Loucy (cell line): Measurements from ENCODE around the gene GUF1.

Source experiments
- H2AFZ ChIP-seq: fragments of 200-600 bp; sonication (generic); 2 replicates; pipeline ENCODE4 v1.6.0; 2016; ENCODE audit warnings: antibody characterized with exemption, mild to moderate bottlenecking, low read length, moderate library complexity
- H3F3A ChIP-seq: fragments of 200-600 bp; 2 replicates; pipeline ENCODE4 v1.6.0; 2016; ENCODE audit warnings: antibody characterized with exemption, low read depth, mild to moderate bottlenecking
- H3K27me3 ChIP-seq: fragments of 200-600 bp; sonication (generic); 2 replicates; pipeline ENCODE4 v1.6.1; 2014; ENCODE audit warnings: low read length, mild to moderate bottlenecking; ENCODE audit not compliant: insufficient read depth, poor library complexity, severe bottlenecking
- H3K36me3 ChIP-seq: fragments of 200-600 bp; sonication (generic); 2 replicates; pipeline ENCODE4 v1.6.1; 2016; ENCODE audit warnings: low read length; ENCODE audit not compliant: insufficient read depth
- H3K4me1 ChIP-seq: fragments of 200-600 bp; sonication (generic); 2 replicates; pipeline ENCODE4 v1.5.1; 2014; ENCODE audit warnings: low read length, mild to moderate bottlenecking; ENCODE audit not compliant: insufficient read depth, poor library complexity, severe bottlenecking
- H3K4me2 ChIP-seq: fragments of 200-600 bp; sonication (generic); 2 replicates; pipeline ENCODE4 v1.6.0; 2014; ENCODE audit warnings: antibody characterized with exemption, low read length, low read depth, mild to moderate bottlenecking; ENCODE audit not compliant: poor library complexity, severe bottlenecking
- H3K4me3 ChIP-seq: fragments of 200-600 bp; sonication (generic); 2 replicates; pipeline ENCODE4 v1.5.1; 2014; ENCODE audit warnings: low read length, mild to moderate bottlenecking, mixed read lengths; ENCODE audit not compliant: poor library complexity, severe bottlenecking
- H3K79me2 ChIP-seq: fragments of 200-600 bp; sonication (generic); 2 replicates; pipeline ENCODE4 v1.6.1; 2014; ENCODE audit warnings: low read length; ENCODE audit not compliant: insufficient read depth
- H3K9ac ChIP-seq: fragments of 200-600 bp; sonication (generic); 2 replicates; pipeline ENCODE4 v1.6.0; 2014; ENCODE audit warnings: mild to moderate bottlenecking, low read depth, low read length, moderate library complexity; ENCODE audit not compliant: poor library complexity, severe bottlenecking
- H3K9me2 ChIP-seq: fragments of 200-600 bp; sonication (generic); replicated peaks from 2 replicates; pipeline ENCODE4 v1.6.1; 2016; ENCODE audit warnings: low read depth, low read length, mixed read lengths
- H3K9me3 ChIP-seq: fragments of 200-600 bp; sonication (generic); 2 replicates; pipeline ENCODE4 v1.6.1; 2014; ENCODE audit warnings: mild to moderate bottlenecking, antibody characterized with exemption, low read length, low read depth; ENCODE audit not compliant: insufficient read depth
- H4K20me1 ChIP-seq: fragments of 200-600 bp; sonication (generic); 2 replicates; pipeline ENCODE4 v1.6.0; 2014; ENCODE audit warnings: antibody characterized with exemption, low read length, mild to moderate bottlenecking; ENCODE audit not compliant: insufficient read depth, poor library complexity, severe bottlenecking
- CTCF ChIP-seq: fragments of 200-600 bp; sonication (generic); conservative IDR thresholded peaks from 2 replicates; pipeline ENCODE4 v1.5.1; 2014; ENCODE audit warnings: mild to moderate bottlenecking, antibody characterized with exemption, low read length
- EZH2phosphoT487 ChIP-seq: fragments of 200-600 bp; IDR thresholded peaks from 2 replicates; pipeline ENCODE4 v1.6.1; 2018; ENCODE audit warnings: antibody characterized with exemption, mild to moderate bottlenecking, moderate library complexity, borderline replicate concordance

GUF1 gene

GRCh38 chr4:44674471-44674870, 3.7 kb upstream of the GUF1 start:
- Histone ChIP-seq H3K36me3 (no peaks in the 10 kb centered on the region), H2AFZ (no peak overlapping the region), H3K4me3 (no peak overlapping the region), H3K27me3 (no peaks in the 10 kb centered on the region), H3K79me2 (peaks cover 12% of the 10 kb centered on the region), H3K9ac (no peak overlapping the region), H3F3A (no peaks in the 10 kb centered on the region), H3K4me2 (no peak overlapping the region), H3K9me3 (no peaks in the 10 kb centered on the region), H3K4me1 (peaks cover 17% of the 10 kb centered on the region), H4K20me1 (peaks cover 8% of the 10 kb centered on the region), H3K9me2 (no peaks in the 10 kb centered on the region)
- TF ChIP-seq EZH2phosphoT487 (no peak), CTCF (peak; percentile 41)

DNA sequence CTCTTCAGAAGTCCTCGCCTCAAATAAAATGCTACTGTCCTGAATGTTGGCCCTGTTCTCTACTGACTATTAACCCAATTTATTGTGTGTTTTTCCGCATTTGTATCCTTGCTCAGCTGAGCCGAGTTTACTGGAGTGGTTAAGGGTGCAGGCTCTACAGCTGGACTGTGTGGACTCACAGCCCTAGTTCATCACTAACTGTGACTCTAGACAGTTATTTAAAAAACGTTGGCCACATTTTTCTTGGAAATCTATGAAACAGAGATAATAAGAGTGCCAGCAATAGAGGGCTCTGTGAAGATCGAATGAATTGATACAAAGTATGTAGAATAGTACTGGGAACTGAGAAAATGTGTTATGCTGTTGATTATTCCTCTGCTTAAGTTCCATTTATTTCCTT, 2.9 kb upstream of the GUF1 start:
- Histone ChIP-seq H3K4me3 (no peak overlapping the region), H3K79me2 (peaks cover 21% of the 10 kb centered on the region), H3F3A (no peaks in the 10 kb centered on the region), H3K9me2 (no peaks in the 10 kb centered on the region), H3K36me3 (no peaks in the 10 kb centered on the region), H3K4me1 (peaks cover 25% of the 10 kb centered on the region), H3K4me2 (no peak overlapping the region), H3K27me3 (no peaks in the 10 kb centered on the region), H3K9me3 (no peaks in the 10 kb centered on the region), H4K20me1 (peaks cover 17% of the 10 kb centered on the region), H3K9ac (no peak overlapping the region), H2AFZ (peak overlapping the region; percentile 24; the same call in 1 of the 2 replicates)
- TF ChIP-seq CTCF (no peak), EZH2phosphoT487 (no peak)

DNA sequence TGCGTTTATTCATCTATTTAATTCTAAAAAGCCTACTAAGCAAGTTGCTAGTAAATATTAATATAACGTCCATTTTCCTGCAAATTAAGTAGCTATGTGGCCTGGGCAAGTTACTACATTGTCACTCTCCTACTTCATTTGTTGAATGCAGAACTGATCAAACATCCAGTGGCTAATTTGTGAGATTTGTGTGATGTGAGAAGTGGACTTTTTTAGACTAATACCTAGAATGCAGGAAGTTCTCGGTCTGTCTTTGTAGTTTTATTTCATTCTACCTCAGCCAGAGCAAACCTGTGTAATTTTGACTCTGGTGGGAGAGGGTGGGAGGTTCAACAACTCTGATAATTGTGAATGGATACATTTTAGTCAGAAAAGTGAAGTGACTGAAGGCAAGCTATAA, 840 bp downstream of the GUF1 start:
- TF ChIP-seq EZH2phosphoT487 (no peak), CTCF (no peak)
- Histone ChIP-seq H3K4me2 (peak overlapping the region; percentile 97), H4K20me1 (peaks cover 42% of the 10 kb centered on the region)

More for the DNA sequence above, 840 bp downstream of the GUF1 start:
- Histone ChIP-seq H3K9ac (peak overlapping the region; percentile 91), H3K36me3 (peaks cover 2% of the 10 kb centered on the region), H3K4me1 (peaks cover 43% of the 10 kb centered on the region), H3F3A (no peaks in the 10 kb centered on the region), H3K4me3 (peak overlapping the region; percentile 98), H3K9me3 (no peaks in the 10 kb centered on the region), H3K79me2 (peaks cover 42% of the 10 kb centered on the region), H2AFZ (peak overlapping the region; percentile 98; the same call in 1 of the 2 replicates), H3K9me2 (no peaks in the 10 kb centered on the region), H3K27me3 (no peaks in the 10 kb centered on the region)
